RWPE1 (cell line): ENCODE measurements around the gene FAR2.

Source experiments
- CTCF ChIA-PET: fragments of 350-600 bp; sonication (Branson Sonifier 250); formaldehyde crosslinking; extraction: SDS; loops from one replicate; lab custom pipeline; 2021; lab: Yijun Ruan, JAX
- POLR2A ChIA-PET: fragments of 400-600 bp; formaldehyde crosslinking; extraction: SDS; loops from one replicate; lab custom pipeline; 2020; ENCODE audit warnings: antibody characterized with exemption; ENCODE audit not compliant: low non-redundant PET; lab: Yijun Ruan, JAX
- DNase-seq: peaks from one replicate; pipeline ENCODE4 v3.0.0; 2012; ENCODE audit warnings: low spot score
- H3K27ac ChIP-seq: fragments of 450-650 bp; 2 replicates; pipeline ENCODE4 v1.5.1; 2017
- CTCF ChIP-seq: fragments of 450-650 bp; conservative IDR thresholded peaks from 2 replicates; pipeline ENCODE4 v1.5.1; 2017; ENCODE audit warnings: low read depth, mild to moderate bottlenecking

The FAR2 gene

GRCh38 chr12:29269706-29270408 is 120.8 kb downstream of the FAR2 start:
- CTCF ChIA-PET, result interaction anchor here (0.6 to 0.7 kb wide), 4 partner anchors 42 to 1537 kb away, joined by 3 read pairs; no protein-coding TSS in a partner anchor
- POLR2A ChIA-PET, result no interaction called here

GRCh38 chr12:29270446-29270845 is 121.4 kb downstream of the FAR2 start:
- no peak for TF ChIP-seq CTCF
- ChIA-PET CTCF (interaction anchor here (0.7 kb wide), 1 partner anchor 1171 kb away, joined by 3 read pairs; no protein-coding TSS in a partner anchor), POLR2A (no interaction called here)
- H3K27ac ChIP-seq, result no peak overlapping the region
- peak; percentile 1 for DNase-seq

More at GRCh38 chr12:29269706-29270408, 120.8 kb downstream of the FAR2 start:
- TF ChIP-seq CTCF, result no peak
- no peak overlapping the region for H3K27ac ChIP-seq
- DNase-seq, result no peak

GRCh38 chr12:29273178-29273843 is 124.2 kb downstream of the FAR2 start:
- H3K27ac ChIP-seq, result no peak overlapping the region
- ChIA-PET CTCF (no interaction called here), POLR2A (no interaction called here)
- no peak for TF ChIP-seq CTCF
- DNase-seq, result no peak

- POLR2A ChIA-PET, result no interaction called here
- no peak for DNase-seq
- H3K27ac ChIP-seq, result no peak overlapping the region
- CTCF ChIA-PET, result no interaction called here
- no peak for TF ChIP-seq CTCF
These were observed 126.8 kb downstream of the FAR2 start for GRCh38 chr12:29275834-29276233.

GRCh38 chr12:29277231-29277630 is 128.2 kb downstream of the FAR2 start:
- no peak for TF ChIP-seq CTCF
- no peak for DNase-seq
- no peak overlapping the region for H3K27ac ChIP-seq
- ChIA-PET CTCF (interaction anchor here (0.7 kb wide), 2 partner anchors 267 to 1123 kb away, joined by 3 to 4 read pairs; no protein-coding TSS in a partner anchor), POLR2A (no interaction called here)

- no peak for DNase-seq
- H3K27ac ChIP-seq, result no peak overlapping the region
- POLR2A ChIA-PET, result no interaction called here
- CTCF ChIA-PET, result no interaction called here
- no peak for TF ChIP-seq CTCF
These were observed 129.8 kb downstream of the FAR2 start for GRCh38 chr12:29278673-29279420.
